ENCODE data around the gene VWCE. TPM values are rescaled to one million over a fixed set of nuclear protein-coding genes. Genes with fewer than 3 reads are reported as not detected.

Gene VWCE
- total and polyA plus RNA-seq, 9 of the 15 experiments (the other 6 are each of a cell fraction or from before 2014, with no cell fraction given) = 0.06 to 1.6 (median 0.63) TPM; not detected in 1

GRCh38 chr11:61264371-61264770 lies 30.7 kb downstream of the VWCE start:
- no peaks in the 10 kb centered on the region for H3K9me1 ChIP-seq (ENCODE audit: control insufficient read depth, insufficient read depth, low read length)
- BruUV-seq (replicated peaks) = no TSS peak
- no peak for ATAC-seq
- peaks cover 15 to 30% of the 10 kb centered on the region in 2 experiments; a peak in 4 of 5 replicates for H3K4me1 ChIP-seq (replicated peaks in 1 of 2; ENCODE audit: control insufficient read depth in 2 of 2, insufficient read depth in 2 of 2, low read length in 2 of 2)
- no peak overlapping the region for H3K27ac ChIP-seq (ENCODE audit: extremely low read depth, low read depth, low read length)
- no peak overlapping the region for H2AFZ ChIP-seq (ENCODE audit: low read depth, low read length)
- WGBS (ENCODE audit: insufficient coverage, low coverage, missing lambda C conversion rate) = 69% methylated on average over 6 of the region's 6 CpGs
- H3K4me3 ChIP-seq = no peak overlapping the region
- CTCF ChIA-PET (ENCODE audit: low intra/inter-chr PET ratio) = no interaction called here
- H3K36me3 ChIP-seq (ENCODE audit: control insufficient read depth, insufficient read depth, low read length) = no peaks in the 10 kb centered on the region
- no peak for TF ChIP-seq SIX5 (IDR thresholded peaks at IDR 0.05; ENCODE audit: borderline replicate concordance in 1 of 2, insufficient read depth in 1 of 2, low read depth in 1 of 2, low read length in 2 of 2)
- TF ChIP-seq CGGBP1 (CRISPR knock-in tag; IDR thresholded peaks at IDR 0.05) = no peak
- no peak for TF ChIP-seq ELK1 (CRISPR knock-in tag; IDR thresholded peaks at IDR 0.05)
- TF ChIP-seq SMARCA4 (IDR thresholded peaks at IDR 0.05) = no peak
- TF ChIP-seq POLR2H (tag; IDR thresholded peaks at IDR 0.05; ENCODE audit: low read depth) = no peak
- no peak for TF ChIP-seq PPARD (CRISPR knock-in tag; IDR thresholded peaks at IDR 0.05)
- TF ChIP-seq ZNF224 (CRISPR knock-in tag; IDR thresholded peaks at IDR 0.05) = no peak
- TF ChIP-seq ZMIZ1 (IDR thresholded peaks at IDR 0.05; ENCODE audit: low read depth in 2 of 2, low read length in 2 of 2) = no peak
- H3K9ac ChIP-seq (ENCODE audit: insufficient read depth in 1 of 2, low read depth in 2 of 2, low read length in 2 of 2) = 0 out of 4 replicates have a peak overlapping the region, but pooled peaks of 1 of the 2 experiments have one; percentile 3
- intact Hi-C loops (cut with micrococcal nuclease) (no loop called here), in situ Hi-C loops (cut with MboI) (no loop called here)
- H3K27me3 ChIP-seq (ENCODE audit: control insufficient read depth in 2 of 2, insufficient read depth in 2 of 2, low read length in 2 of 2) = no peaks in the 10 kb centered on the region
- H4K20me1 ChIP-seq (replicated peaks; ENCODE audit: control insufficient read depth, insufficient read depth, low read length) = no peaks in the 10 kb centered on the region
- POLR2A ChIA-PET = interaction anchor here (0.6 to 1.2 kb wide), 2 partner anchors 10 to 468 kb away, joined by 3 to 4 read pairs; no protein-coding TSS in a partner anchor
- FAIRE-seq = no peak
- H3K4me2 ChIP-seq (ENCODE audit: insufficient read depth, low read length) = no peak overlapping the region
- H3K9me3 ChIP-seq (replicated peaks; ENCODE audit: control insufficient read depth, insufficient read depth, low read depth, low read length) = no peaks in the 10 kb centered on the region
- no peak for DNase-seq (ENCODE audit: extremely low read depth in 1 of 4, low spot score in 3 of 4)
- no peaks in the 10 kb centered on the region for H3K79me2 ChIP-seq (ENCODE audit: control insufficient read depth, insufficient read depth, low read length)
